CD4-positive, alpha-beta T cell treated with Interleukin-6 at 100 ng/mL for 8 hours (primary cell): Measurements from ENCODE around the gene GSE1.

ENCODE experiments used
- DNase-seq: peaks from one replicate; pipeline ENCODE4 v3.0.0-alpha.2; 2020; ENCODE audit warnings: mixed read lengths, low spot score

GSE1 gene

GRCh38 chr16:85612801-85613603 lies at the start of gene GSE1:
Gene GSE1 (plus strand): TSS chr16:85613322. CDS start chr16:85613392, 70 bp downstream.
- DNase-seq: peak; percentile 48

- no peak for DNase-seq
Observed at GRCh38 chr16:85563515-85564276, 49.4 kb upstream of the GSE1 start.

GRCh38 chr16:85564277-85565051 lies 48.7 kb upstream of the GSE1 start:
- DNase-seq: no peak

- no peak for DNase-seq
Observed at GRCh38 chr16:85565340-85565739, 47.8 kb upstream of the GSE1 start.

GRCh38 chr16:85565801-85566526 lies 47.2 kb upstream of the GSE1 start:
- no peak for DNase-seq

GRCh38 chr16:85566561-85567100 lies 46.5 kb upstream of the GSE1 start:
- DNase-seq: no peak

DNA sequence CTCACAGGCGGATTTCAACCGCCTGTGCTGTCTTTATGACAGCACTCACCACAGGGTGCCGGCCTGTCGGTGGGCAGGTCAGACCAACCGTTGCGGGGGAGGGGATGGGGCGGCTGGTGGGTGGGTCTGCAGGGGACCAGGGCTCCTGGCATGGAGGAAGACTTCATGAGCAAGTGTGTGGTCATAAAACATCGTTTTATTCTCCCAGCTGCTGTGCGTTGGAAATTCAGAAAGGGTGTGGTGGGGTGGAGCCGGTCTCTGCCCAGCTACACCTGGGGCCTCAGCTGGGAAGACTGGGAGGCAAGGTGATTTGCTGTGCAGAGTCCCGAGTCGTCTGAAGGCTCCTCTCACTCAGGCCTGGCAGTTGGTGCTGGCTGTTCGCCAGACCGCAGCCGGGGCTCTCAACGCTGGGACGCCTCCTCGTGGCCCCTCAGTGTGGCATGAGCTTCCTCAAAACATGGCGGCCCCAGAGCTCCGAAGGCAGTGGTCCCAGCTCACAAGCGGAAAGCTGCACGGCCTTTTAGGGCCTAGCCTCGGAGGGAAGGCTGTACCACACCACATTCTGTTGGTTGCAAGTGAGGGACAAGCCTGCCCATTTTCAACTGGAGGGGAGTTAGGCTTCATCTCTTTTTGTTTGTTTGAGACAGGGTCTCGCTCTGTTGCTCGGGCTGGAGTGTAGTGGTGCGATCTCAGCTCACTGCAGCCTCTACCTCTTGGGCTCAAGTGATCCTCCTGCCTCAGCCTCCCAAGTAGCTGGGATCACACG lies 45.8 kb upstream of the GSE1 start:
- no peak for DNase-seq

DNA sequence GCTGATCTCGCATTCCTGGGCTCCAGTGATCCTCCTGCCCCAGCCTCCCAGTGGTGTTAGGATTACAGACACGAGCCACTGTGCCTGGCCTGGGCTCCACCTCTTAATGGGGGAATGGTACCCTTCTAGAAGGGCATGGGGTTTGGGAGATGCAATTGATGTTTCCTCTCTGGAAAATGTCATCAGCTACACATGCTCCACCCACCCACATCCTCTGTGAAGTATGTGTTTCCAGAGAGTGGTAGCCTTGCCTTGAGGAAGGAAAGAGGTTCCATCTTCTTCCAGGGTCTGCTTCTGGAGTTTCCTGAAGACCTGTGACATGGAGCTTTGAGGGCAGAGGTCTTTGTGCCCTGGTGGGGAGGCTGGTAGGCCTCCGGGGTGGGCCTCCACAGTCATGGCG lies 45.2 kb upstream of the GSE1 start:
- no peak for DNase-seq

- no peak for DNase-seq
Observed at GRCh38 chr16:85568519-85568918, 44.6 kb upstream of the GSE1 start.

DNA sequence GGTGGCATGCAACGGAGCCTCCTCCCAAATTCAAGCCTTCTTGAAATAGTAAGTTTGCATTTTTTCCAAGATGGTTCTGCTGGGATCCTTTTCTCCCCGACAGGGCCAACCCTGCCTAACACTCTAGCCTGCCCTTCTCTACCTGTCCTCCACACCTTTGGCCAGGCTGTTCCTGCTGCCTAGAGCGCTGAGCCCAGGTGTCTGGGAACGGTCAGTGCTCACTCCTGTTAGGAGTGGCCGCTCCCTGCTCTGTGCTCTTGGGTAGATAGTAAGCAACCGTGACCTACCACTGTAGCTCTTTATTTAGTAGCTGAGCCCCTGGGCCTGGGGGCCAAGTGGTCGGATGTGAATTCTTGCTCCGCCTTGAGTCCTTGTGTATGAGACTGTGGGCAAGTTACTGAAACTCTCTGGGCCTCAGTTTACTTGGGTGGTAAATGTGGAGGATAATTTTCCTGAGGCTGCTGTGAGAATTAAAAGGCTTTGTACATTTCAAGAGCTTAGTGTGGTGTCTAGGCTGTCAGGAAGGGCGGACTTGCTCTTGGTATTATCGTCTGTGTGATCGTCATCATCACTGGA lies 44.0 kb upstream of the GSE1 start:
- no peak for DNase-seq

- peak; percentile 40 for DNase-seq
Observed at GRCh38 chr16:85569615-85570212, 43.4 kb upstream of the GSE1 start.

DNA sequence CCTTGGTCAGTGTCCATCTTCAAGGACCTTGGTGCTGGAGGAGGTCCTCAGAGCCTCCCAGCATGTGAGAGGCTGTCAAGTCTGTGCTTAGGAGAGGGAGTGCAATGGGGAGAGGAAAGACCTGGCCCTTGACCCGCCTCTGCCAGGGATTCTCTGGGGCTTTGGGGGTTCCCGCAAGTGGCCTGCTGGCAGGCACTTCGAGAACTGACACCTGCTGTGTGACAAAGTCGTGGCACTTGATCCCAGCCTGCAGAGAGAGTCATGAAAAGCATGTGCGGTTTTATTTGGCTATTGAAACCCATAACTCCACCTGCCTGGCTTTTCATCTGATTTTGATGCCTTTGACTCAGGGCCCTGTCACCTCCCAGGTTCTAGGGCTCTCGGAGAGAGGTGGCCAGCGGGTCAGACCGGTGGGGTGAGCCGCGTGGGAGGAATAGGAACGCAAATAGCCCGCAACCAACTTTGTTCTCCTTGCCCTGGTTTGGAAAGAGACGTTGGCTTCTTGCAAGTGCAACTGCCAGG lies 42.8 kb upstream of the GSE1 start:
- no peak for DNase-seq

DNA sequence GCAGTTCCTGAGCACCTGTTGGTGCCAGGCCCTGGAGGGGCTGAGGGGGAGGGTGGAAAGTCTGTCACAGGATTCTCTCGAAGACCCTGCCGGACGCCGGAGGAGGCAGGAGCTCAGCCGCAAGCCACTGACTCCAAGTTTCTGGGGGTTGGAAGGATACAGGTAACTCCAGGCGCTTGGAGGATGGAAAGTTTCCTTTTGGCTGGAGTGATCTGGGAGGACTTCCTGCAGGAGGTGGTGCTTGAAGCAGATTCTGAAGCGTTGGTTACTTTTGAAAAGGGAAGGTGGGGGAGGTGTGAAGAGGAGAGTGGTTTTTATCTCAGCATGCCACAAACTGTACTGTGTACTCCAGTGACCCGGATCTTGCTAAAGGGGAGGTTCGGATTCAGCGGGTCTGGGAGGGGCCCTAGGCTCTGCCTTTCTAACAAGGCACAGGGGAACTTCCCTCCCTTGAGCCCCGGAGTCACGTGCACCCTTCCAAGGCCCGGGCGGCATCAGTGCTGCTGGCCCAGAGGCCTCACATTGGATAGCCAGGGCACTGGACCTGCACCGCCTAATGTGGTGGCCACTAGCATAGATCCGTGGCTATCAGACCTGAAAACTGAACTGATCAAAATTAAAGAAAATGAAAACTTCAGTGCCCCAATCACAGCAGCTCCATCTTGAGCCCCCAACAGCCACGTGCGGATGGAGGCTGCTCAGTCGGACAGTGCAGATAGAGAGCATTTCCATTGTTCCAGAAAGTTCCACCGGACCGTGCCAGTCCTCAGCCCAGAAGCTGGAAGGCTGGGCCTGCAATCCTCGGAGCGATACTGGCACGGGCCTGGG lies 42.2 kb upstream of the GSE1 start:
- peak; percentile 36 for DNase-seq

GRCh38 chr16:85571563-85571812 lies 41.6 kb upstream of the GSE1 start:
- no peak for DNase-seq

DNA sequence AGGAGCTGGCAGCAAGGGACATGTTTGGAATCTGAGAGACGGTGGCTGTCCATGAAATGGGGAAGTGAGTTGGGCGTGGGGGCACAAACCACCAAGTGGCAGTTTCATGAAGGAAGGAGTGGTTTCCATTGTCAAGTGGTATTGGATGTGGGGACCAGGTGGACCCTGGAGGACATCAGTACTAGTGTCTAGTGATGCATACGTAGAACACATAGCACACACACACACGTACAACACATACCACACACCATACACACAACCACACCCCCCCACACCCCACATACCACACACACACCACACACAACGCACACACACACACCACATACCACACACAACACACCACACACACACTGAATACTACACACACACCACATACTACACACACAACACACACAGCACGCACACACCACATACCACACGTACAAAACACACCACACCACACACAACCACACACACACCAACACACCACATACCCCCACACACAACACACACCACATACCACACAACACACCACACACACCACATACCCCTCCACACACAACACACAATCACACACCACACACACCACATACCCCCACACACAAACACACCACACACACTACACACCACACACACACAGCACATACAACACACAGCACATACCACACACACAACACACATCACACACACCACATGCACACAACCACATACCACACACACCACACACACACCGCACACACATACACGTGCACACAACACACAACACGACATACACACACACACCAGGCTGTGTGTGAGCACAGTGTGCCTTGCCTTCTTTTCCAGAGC lies 41.1 kb upstream of the GSE1 start:
- DNase-seq: no peak

DNA sequence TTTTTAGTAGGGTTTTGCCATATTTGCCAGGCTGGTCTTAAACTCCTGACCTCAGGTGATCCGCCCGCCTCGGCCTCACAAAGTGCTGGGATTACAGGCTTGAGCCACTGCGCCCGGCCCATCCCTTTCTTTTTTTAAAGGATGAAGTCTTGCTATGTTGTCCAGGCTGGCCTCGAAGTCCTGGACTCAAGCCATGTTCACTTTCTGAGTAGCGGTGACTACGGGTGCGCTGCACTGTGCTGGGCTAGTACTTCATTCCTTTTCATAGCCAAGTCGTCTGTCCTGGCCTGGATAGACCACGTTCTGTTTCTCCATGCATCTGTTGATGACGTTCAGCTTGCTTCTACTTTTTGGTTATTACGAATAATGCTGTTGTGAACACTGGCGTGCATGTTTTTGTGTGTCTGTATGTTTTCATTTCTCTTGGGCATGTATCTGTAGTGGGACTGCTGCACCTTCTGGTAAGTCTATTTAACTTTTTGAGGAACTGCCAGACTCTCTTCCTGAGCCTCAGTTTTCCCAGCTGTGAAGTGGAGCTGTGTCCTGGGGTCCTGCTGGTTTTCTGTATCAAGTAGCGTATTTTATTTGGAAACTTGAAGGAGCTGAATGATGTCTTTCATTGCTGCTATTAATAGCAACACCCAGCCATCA lies 40.0 kb upstream of the GSE1 start:
- no peak for DNase-seq

DNA sequence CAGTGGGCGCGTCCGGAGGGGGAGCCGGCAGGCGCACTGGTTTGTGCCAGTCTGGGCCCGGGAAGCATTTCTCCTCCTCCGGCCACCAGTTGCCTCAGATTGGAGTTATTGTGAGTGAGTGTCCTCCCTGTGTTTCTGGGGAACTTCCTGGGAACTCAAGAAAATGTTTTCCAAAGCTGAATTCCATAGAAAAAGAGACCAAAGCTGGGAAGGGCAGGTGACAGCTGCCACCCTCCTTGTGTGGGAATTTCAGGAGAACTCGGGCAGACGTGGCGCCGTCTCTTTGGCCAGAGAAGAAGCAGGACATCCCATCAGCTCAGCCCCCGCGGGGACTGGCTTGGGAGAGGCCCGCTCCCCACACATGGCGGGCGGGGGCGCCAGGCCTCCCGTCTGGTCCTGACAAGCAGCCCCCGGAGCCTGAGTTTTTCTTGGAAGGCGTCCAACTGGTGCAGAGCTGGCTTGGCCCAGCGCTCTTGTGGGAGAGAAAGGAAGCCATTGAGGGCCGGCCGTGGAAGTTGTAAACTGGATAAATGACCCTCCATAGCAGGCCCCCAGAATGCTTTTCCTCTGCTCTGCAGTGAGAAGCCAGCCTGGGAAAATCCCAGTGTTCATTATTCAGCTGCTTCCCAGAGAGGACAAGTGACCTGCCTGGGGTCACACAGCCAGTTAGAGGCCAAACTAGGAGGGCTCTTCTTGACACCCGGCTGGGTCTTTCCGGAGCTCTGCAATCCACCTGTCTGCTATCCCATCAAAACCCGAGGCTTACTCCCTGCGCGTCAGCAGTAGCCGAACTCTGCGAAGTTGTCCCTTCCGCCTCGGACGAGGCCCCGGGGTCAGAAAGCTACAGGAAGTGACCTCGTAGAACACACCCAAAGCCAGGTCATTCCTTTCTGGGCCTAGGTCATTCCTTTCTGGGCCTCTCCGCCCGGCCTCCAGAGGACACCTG lies 39.2 kb upstream of the GSE1 start:
- no peak for DNase-seq
